PC-9 (cell line): ENCODE measurements around the gene ZNF441. TPM values are rescaled to one million over a fixed set of nuclear protein-coding genes. Genes with fewer than 3 reads are reported as not detected.

Experiments used
- BruUV-seq: library from RNA; stranded (reverse); fragments of 400-500 nt; replicated peaks from 2 replicates; lab custom pipeline; 2021; lab: Mats Ljungman, UMichigan
- CTCF ChIA-PET: fragments of 300-600 bp; sonication (Branson Sonifier 250); formaldehyde crosslinking; loops from one replicate; lab custom pipeline; 2022; ENCODE audit warnings: antibody characterized with exemption; lab: Charles Lee
- POLR2A ChIA-PET: fragments of 300-600 bp; sonication (Branson Sonifier 250); formaldehyde crosslinking; loops from one replicate; lab custom pipeline; 2022; ENCODE audit warnings: antibody characterized with exemption; ENCODE audit not compliant: unreplicated experiment; lab: Charles Lee
- DNase-seq, 2 experiments: peaks; one replicate each; pipeline versions ENCODE4 v3.0.0 to v3.0.0-alpha.2; 2015 to 2022; ENCODE audit warnings: mixed read lengths in 1 of 2
- H2AFZ ChIP-seq: fragments of 200-600 bp; sonication (generic); 2 replicates; pipeline ENCODE4 v1.8.1; 2017; ENCODE audit warnings: antibody characterized with exemption
- H3F3A ChIP-seq: fragments of 200-600 bp; sonication (generic); 2 replicates; pipeline ENCODE4 v1.8.1; 2017; ENCODE audit warnings: antibody characterized with exemption, mild to moderate bottlenecking, low read depth; ENCODE audit not compliant: insufficient read depth
- H3K27ac ChIP-seq: fragments of 200-600 bp; sonication (generic); 2 replicates; pipeline ENCODE4 v1.6.1; 2016; ENCODE audit warnings: mixed run types
- H3K27me3 ChIP-seq: fragments of 200-600 bp; sonication (generic); 2 replicates; pipeline ENCODE4 v1.6.1; 2016; ENCODE audit warnings: low read depth, mixed run types; ENCODE audit not compliant: insufficient read depth
- H3K36me3 ChIP-seq: fragments of 200-600 bp; sonication (generic); 2 replicates; pipeline ENCODE4 v1.6.1; 2016; ENCODE audit warnings: low read depth, mixed run types
- H3K4me1 ChIP-seq: fragments of 200-600 bp; sonication (generic); replicated peaks from 2 replicates; pipeline ENCODE4 v1.6.1; 2016; ENCODE audit warnings: mixed run types; ENCODE audit not compliant: insufficient read depth
- H3K4me2 ChIP-seq: fragments of 200-600 bp; sonication (generic); 2 replicates; pipeline ENCODE4 v1.6.1; 2017; ENCODE audit warnings: mixed run types
- H3K4me3 ChIP-seq: fragments of 200-600 bp; sonication (generic); 2 replicates; pipeline ENCODE4 v1.6.1; 2016; ENCODE audit warnings: mixed run types
- H3K79me2 ChIP-seq: fragments of 200-600 bp; sonication (generic); 2 replicates; pipeline ENCODE4 v1.6.1; 2017; ENCODE audit warnings: low read depth, mixed run types
- H3K9me2 ChIP-seq: fragments of 200-600 bp; sonication (generic); 2 replicates; pipeline ENCODE4 v1.8.1; 2017; ENCODE audit warnings: mild to moderate bottlenecking; ENCODE audit not compliant: insufficient read depth
- H3K9me3 ChIP-seq: fragments of 200-600 bp; sonication (generic); 2 replicates; pipeline ENCODE4 v1.8.1; 2016; ENCODE audit warnings: low read depth; ENCODE audit not compliant: insufficient read depth
- H4K20me1 ChIP-seq: fragments of 200-600 bp; sonication (generic); 2 replicates; pipeline ENCODE4 v1.8.1; 2017; ENCODE audit not compliant: insufficient read depth
- EZH2 ChIP-seq: fragments of 200-600 bp; sonication (generic); IDR thresholded peaks from 2 replicates; pipeline ENCODE4 v1.8.0; 2017; ENCODE audit warnings: antibody characterized with exemption, low read depth
- intact Hi-C: fragments of 100-400 bp; cut with micrococcal nuclease; formaldehyde crosslinking; loops from one replicate; pipeline ENCODE4 v1.10.0; 2022; ENCODE audit not compliant: unreplicated experiment
- total RNA-seq: library from RNA; stranded (reverse); gene quantifications from 2 replicates; pipeline ENCODE4 v1.2.3, GENCODE V29; 2021
- TF ChIP-seq, protein P1 (sequence below): fragments of 200-600 bp; sonication (generic); conservative IDR thresholded peaks from 2 replicates; pipeline ENCODE4 v1.6.1; 2017; ENCODE audit warnings: mixed run types, antibody characterized with exemption, mild to moderate bottlenecking, moderate library complexity

Gene ZNF441
- total RNA-seq, 1 experiment from 2014 or later: 1.6 TPM

DNA sequence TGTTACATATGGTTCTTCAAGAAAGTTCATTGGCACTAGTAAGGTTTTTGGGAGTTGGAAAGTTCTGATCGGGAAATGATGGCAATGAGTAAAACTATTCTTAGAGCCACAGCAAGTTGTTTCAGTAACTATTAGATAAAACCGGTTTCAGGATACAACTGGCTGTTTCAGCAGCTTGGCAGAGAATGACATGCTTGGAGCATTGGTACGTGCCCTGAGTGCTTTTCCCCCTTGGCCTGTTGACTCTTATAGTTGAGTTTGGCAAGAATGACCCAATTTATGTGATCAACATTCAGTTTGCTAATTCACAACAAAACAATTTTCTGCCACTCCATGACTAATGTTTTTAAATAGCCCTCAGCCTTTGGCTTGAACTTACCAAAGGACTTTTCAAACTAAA, 20.7 kb downstream of the ZNF441 start:
- H3K4me3 ChIP-seq: no peak overlapping the region
- peaks cover 11% of the 10 kb centered on the region for H3K9me3 ChIP-seq
- no peaks in the 10 kb centered on the region for H3F3A ChIP-seq
- no TSS peak for BruUV-seq
- H3K27ac ChIP-seq: no peak overlapping the region
- CTCF ChIA-PET: no interaction called here
- H3K36me3 ChIP-seq: no peaks in the 10 kb centered on the region
- no peak overlapping the region for H2AFZ ChIP-seq
- H4K20me1 ChIP-seq: no peaks in the 10 kb centered on the region
- H3K4me2 ChIP-seq: no peak overlapping the region
- intact Hi-C loops: no loop called here
- POLR2A ChIA-PET: no interaction called here
- H3K4me1 ChIP-seq: 0 out of 2 replicates have a peak, but pooled peaks cover 3% of the 10 kb centered on the region
- no peaks in the 10 kb centered on the region for H3K79me2 ChIP-seq
- no peaks in the 10 kb centered on the region for H3K27me3 ChIP-seq
- no peaks in the 10 kb centered on the region for H3K9me2 ChIP-seq
- DNase-seq: no peak
- TF ChIP-seq, protein P1, sequence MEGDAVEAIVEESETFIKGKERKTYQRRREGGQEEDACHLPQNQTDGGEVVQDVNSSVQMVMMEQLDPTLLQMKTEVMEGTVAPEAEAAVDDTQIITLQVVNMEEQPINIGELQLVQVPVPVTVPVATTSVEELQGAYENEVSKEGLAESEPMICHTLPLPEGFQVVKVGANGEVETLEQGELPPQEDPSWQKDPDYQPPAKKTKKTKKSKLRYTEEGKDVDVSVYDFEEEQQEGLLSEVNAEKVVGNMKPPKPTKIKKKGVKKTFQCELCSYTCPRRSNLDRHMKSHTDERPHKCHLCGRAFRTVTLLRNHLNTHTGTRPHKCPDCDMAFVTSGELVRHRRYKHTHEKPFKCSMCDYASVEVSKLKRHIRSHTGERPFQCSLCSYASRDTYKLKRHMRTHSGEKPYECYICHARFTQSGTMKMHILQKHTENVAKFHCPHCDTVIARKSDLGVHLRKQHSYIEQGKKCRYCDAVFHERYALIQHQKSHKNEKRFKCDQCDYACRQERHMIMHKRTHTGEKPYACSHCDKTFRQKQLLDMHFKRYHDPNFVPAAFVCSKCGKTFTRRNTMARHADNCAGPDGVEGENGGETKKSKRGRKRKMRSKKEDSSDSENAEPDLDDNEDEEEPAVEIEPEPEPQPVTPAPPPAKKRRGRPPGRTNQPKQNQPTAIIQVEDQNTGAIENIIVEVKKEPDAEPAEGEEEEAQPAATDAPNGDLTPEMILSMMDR: no peak
- no peak for TF ChIP-seq EZH2

DNA sequence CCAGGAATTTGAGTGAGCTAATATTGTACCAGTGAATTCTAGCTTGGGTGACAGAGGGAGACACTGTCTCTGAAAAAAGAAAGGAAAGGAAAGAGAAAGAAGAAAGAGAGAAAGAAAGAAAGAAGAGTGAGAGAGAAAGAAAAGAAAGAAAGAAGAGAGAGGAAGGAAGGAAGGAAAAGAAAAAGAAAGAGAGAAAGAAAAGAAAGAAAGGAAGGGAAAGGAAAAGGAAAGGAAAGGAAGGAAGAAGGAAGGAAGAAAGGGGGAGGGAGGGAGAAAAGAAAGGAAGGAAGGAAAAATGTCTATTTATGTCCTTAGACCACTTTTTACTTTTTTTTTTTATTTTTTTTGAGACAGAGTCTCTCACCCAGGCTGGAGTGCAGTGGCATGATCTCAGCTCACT, 26.1 kb downstream of the ZNF441 start:
- H3K4me3 ChIP-seq: no peak overlapping the region
- CTCF ChIA-PET: no interaction called here
- TF ChIP-seq, protein P1: no peak
- no peak for TF ChIP-seq EZH2

GRCh38 chr19:11797491-11797890, 30.7 kb downstream of the ZNF441 start:
- no peaks in the 10 kb centered on the region for H3K9me3 ChIP-seq
- H4K20me1 ChIP-seq: no peaks in the 10 kb centered on the region
- TF ChIP-seq EZH2: no peak
- TF ChIP-seq, protein P1: peak; percentile 93
- intact Hi-C loops: loop anchor here (1.0 to 5.0 kb wide), 5 partner anchors 60 to 343 kb away; partner anchors contain the start of gene ZNF20
- CTCF ChIA-PET: interaction anchor here (0.5 to 1.4 kb wide), 14 partner anchors 11 to 874 kb away, joined by 3 to 8 read pairs (median 5); partner anchors contain the start of gene ZNF20
- peaks cover 5% of the 10 kb centered on the region; the same call in 1 of the 2 replicates for H3F3A ChIP-seq
- no peaks in the 10 kb centered on the region for H3K27me3 ChIP-seq
- BruUV-seq: no TSS peak
- POLR2A ChIA-PET: no interaction called here
- no peak overlapping the region for H2AFZ ChIP-seq
- peak; percentile 76 to 82 for DNase-seq
- no peak overlapping the region for H3K4me2 ChIP-seq
- no peaks in the 10 kb centered on the region for H3K9me2 ChIP-seq
- H3K4me3 ChIP-seq: no peak overlapping the region
- no peaks in the 10 kb centered on the region for H3K36me3 ChIP-seq
- no peaks in the 10 kb centered on the region for H3K4me1 ChIP-seq
- no peaks in the 10 kb centered on the region for H3K79me2 ChIP-seq
- no peak overlapping the region for H3K27ac ChIP-seq

More for the DNA sequence above, 26.1 kb downstream of the ZNF441 start:
- Histone ChIP-seq H3K9me2 (no peaks in the 10 kb centered on the region), H3K79me2 (no peaks in the 10 kb centered on the region), H3K4me1 (no peaks in the 10 kb centered on the region), H3K36me3 (no peaks in the 10 kb centered on the region), H3K4me2 (no peak overlapping the region), H4K20me1 (no peaks in the 10 kb centered on the region), H3F3A (peaks cover 4% of the 10 kb centered on the region; the same call in 1 of the 2 replicates), H3K27me3 (no peaks in the 10 kb centered on the region), H3K9me3 (no peaks in the 10 kb centered on the region; the same call in 1 of the 2 replicates), H2AFZ (no peak overlapping the region), H3K27ac (no peak overlapping the region)
- no TSS peak for BruUV-seq
- POLR2A ChIA-PET: no interaction called here
- no peak for DNase-seq
- intact Hi-C loops: no loop called here
